PC-9 (cell line): ENCODE data around the gene CSK. TPM values are rescaled to one million over a fixed set of nuclear protein-coding genes. Genes with fewer than 3 reads are reported as not detected.

Source experiments
- BruUV-seq: library from RNA; stranded (reverse); fragments of 400-500 nt; replicated peaks from 2 replicates; lab custom pipeline; 2021; lab: Mats Ljungman, UMichigan
- CTCF ChIA-PET: fragments of 300-600 bp; sonication (Branson Sonifier 250); formaldehyde crosslinking; loops from one replicate; lab custom pipeline; 2022; ENCODE audit warnings: antibody characterized with exemption; lab: Charles Lee
- POLR2A ChIA-PET: fragments of 300-600 bp; sonication (Branson Sonifier 250); formaldehyde crosslinking; loops from one replicate; lab custom pipeline; 2022; ENCODE audit warnings: antibody characterized with exemption; ENCODE audit not compliant: unreplicated experiment; lab: Charles Lee
- DNase-seq, 2 experiments: peaks; one replicate each; pipeline versions ENCODE4 v3.0.0 to v3.0.0-alpha.2; 2015 to 2022; ENCODE audit warnings: mixed read lengths in 1 of 2
- H2AFZ ChIP-seq: fragments of 200-600 bp; sonication (generic); 2 replicates; pipeline ENCODE4 v1.8.1; 2017; ENCODE audit warnings: antibody characterized with exemption
- H3F3A ChIP-seq: fragments of 200-600 bp; sonication (generic); 2 replicates; pipeline ENCODE4 v1.8.1; 2017; ENCODE audit warnings: antibody characterized with exemption, mild to moderate bottlenecking, low read depth; ENCODE audit not compliant: insufficient read depth
- H3K27ac ChIP-seq: fragments of 200-600 bp; sonication (generic); 2 replicates; pipeline ENCODE4 v1.6.1; 2016; ENCODE audit warnings: mixed run types
- H3K27me3 ChIP-seq: fragments of 200-600 bp; sonication (generic); 2 replicates; pipeline ENCODE4 v1.6.1; 2016; ENCODE audit warnings: low read depth, mixed run types; ENCODE audit not compliant: insufficient read depth
- H3K36me3 ChIP-seq: fragments of 200-600 bp; sonication (generic); 2 replicates; pipeline ENCODE4 v1.6.1; 2016; ENCODE audit warnings: low read depth, mixed run types
- H3K4me1 ChIP-seq: fragments of 200-600 bp; sonication (generic); replicated peaks from 2 replicates; pipeline ENCODE4 v1.6.1; 2016; ENCODE audit warnings: mixed run types; ENCODE audit not compliant: insufficient read depth
- H3K4me2 ChIP-seq: fragments of 200-600 bp; sonication (generic); 2 replicates; pipeline ENCODE4 v1.6.1; 2017; ENCODE audit warnings: mixed run types
- H3K4me3 ChIP-seq: fragments of 200-600 bp; sonication (generic); 2 replicates; pipeline ENCODE4 v1.6.1; 2016; ENCODE audit warnings: mixed run types
- H3K79me2 ChIP-seq: fragments of 200-600 bp; sonication (generic); 2 replicates; pipeline ENCODE4 v1.6.1; 2017; ENCODE audit warnings: low read depth, mixed run types
- H3K9me2 ChIP-seq: fragments of 200-600 bp; sonication (generic); 2 replicates; pipeline ENCODE4 v1.8.1; 2017; ENCODE audit warnings: mild to moderate bottlenecking; ENCODE audit not compliant: insufficient read depth
- H3K9me3 ChIP-seq: fragments of 200-600 bp; sonication (generic); 2 replicates; pipeline ENCODE4 v1.8.1; 2016; ENCODE audit warnings: low read depth; ENCODE audit not compliant: insufficient read depth
- H4K20me1 ChIP-seq: fragments of 200-600 bp; sonication (generic); 2 replicates; pipeline ENCODE4 v1.8.1; 2017; ENCODE audit not compliant: insufficient read depth
- CTCF ChIP-seq: fragments of 200-600 bp; sonication (generic); conservative IDR thresholded peaks from 2 replicates; pipeline ENCODE4 v1.6.1; 2017; ENCODE audit warnings: mixed run types, antibody characterized with exemption, mild to moderate bottlenecking, moderate library complexity
- EZH2 ChIP-seq: fragments of 200-600 bp; sonication (generic); IDR thresholded peaks from 2 replicates; pipeline ENCODE4 v1.8.0; 2017; ENCODE audit warnings: antibody characterized with exemption, low read depth
- intact Hi-C: fragments of 100-400 bp; cut with micrococcal nuclease; formaldehyde crosslinking; loops from one replicate; pipeline ENCODE4 v1.10.0; 2022; ENCODE audit not compliant: unreplicated experiment
- total RNA-seq: library from RNA; stranded (reverse); gene quantifications from 2 replicates; pipeline ENCODE4 v1.2.3, GENCODE V29; 2021

CSK gene
- total RNA-seq, 1 experiment from 2014 or later: 78.3 TPM

- TF ChIP-seq CTCF: no peak
- TF ChIP-seq EZH2: no peak
- no peak overlapping the region for H3K4me2 ChIP-seq
- intact Hi-C loops: no loop called here
- peaks cover 21% of the 10 kb centered on the region for H3K4me1 ChIP-seq
- no peak overlapping the region for H3K27ac ChIP-seq
- CTCF ChIA-PET: interaction anchor here (0.6 to 1.2 kb wide), 3 partner anchors 10 to 105 kb away, joined by 3 to 10 read pairs (median 3); no protein-coding TSS in a partner anchor
- POLR2A ChIA-PET: interaction anchor here (1.1 kb wide), 1 partner anchor 244 kb away, joined by 14 read pairs; no protein-coding TSS in a partner anchor
- no peaks in the 10 kb centered on the region for H3K9me3 ChIP-seq
- peaks cover 7% of the 10 kb centered on the region for H4K20me1 ChIP-seq
- no peaks in the 10 kb centered on the region for H3K27me3 ChIP-seq
- peaks cover 7% of the 10 kb centered on the region; the same call in 1 of the 2 replicates for H3F3A ChIP-seq
- no peak overlapping the region for H3K4me3 ChIP-seq
- no TSS peak for BruUV-seq
- H3K79me2 ChIP-seq: peaks cover 12% of the 10 kb centered on the region
- H2AFZ ChIP-seq: no peak overlapping the region
- no peak for DNase-seq
- H3K9me2 ChIP-seq: no peaks in the 10 kb centered on the region
- H3K36me3 ChIP-seq: no peaks in the 10 kb centered on the region
Observed at GRCh38 chr15:74778599-74778970, 3.3 kb upstream of the CSK start.

- TF ChIP-seq EZH2: no peak
- no peak overlapping the region for H3K4me3 ChIP-seq
- DNase-seq: no peak
- H3K9me2 ChIP-seq: no peaks in the 10 kb centered on the region
- H3K36me3 ChIP-seq: no peaks in the 10 kb centered on the region
- intact Hi-C loops: no loop called here
- no peak overlapping the region for H2AFZ ChIP-seq
- no TSS peak for BruUV-seq
- H3K27me3 ChIP-seq: no peaks in the 10 kb centered on the region
- H3K79me2 ChIP-seq: peaks cover 18% of the 10 kb centered on the region
- H3K4me2 ChIP-seq: no peak overlapping the region
- H3F3A ChIP-seq: peaks cover 7% of the 10 kb centered on the region; the same call in 1 of the 2 replicates
- H3K4me1 ChIP-seq: peaks cover 20% of the 10 kb centered on the region
- no peak overlapping the region for H3K27ac ChIP-seq
- ChIA-PET POLR2A (no interaction called here), CTCF (interaction anchor here (0.6 to 1.2 kb wide), 2 partner anchors 10 to 91 kb away, joined by 3 to 10 read pairs; no protein-coding TSS in a partner anchor)
- H4K20me1 ChIP-seq: peaks cover 11% of the 10 kb centered on the region
- no peaks in the 10 kb centered on the region for H3K9me3 ChIP-seq
Observed at GRCh38 chr15:74779162-74779648, 2.7 kb upstream of the CSK start.

- H3K9me2 ChIP-seq: no peaks in the 10 kb centered on the region
- DNase-seq: no peak
- no TSS peak for BruUV-seq
- TF ChIP-seq CTCF (no peak), EZH2 (no peak)
- H3K9me3 ChIP-seq: no peaks in the 10 kb centered on the region
- peaks cover 20% of the 10 kb centered on the region for H3K4me1 ChIP-seq
- intact Hi-C loops: no loop called here
- no peaks in the 10 kb centered on the region for H3K36me3 ChIP-seq
- H3K4me2 ChIP-seq: peak overlapping the region; percentile 95
- H3K4me3 ChIP-seq: no peak overlapping the region; the same call in 1 of the 2 replicates
- H4K20me1 ChIP-seq: peaks cover 19% of the 10 kb centered on the region
- no peaks in the 10 kb centered on the region for H3K27me3 ChIP-seq
- no peak overlapping the region for H2AFZ ChIP-seq
- CTCF ChIA-PET: interaction anchor here (0.7 kb wide), 1 partner anchor 56 kb away, joined by 3 read pairs; no protein-coding TSS in a partner anchor
- peaks cover 33% of the 10 kb centered on the region for H3K79me2 ChIP-seq
- POLR2A ChIA-PET: interaction anchor here (0.6 kb wide), 1 partner anchor 249 kb away, joined by 7 read pairs; no protein-coding TSS in a partner anchor
- H3K27ac ChIP-seq: no peak overlapping the region
- H3F3A ChIP-seq: peaks cover 7% of the 10 kb centered on the region; the same call in 1 of the 2 replicates
Observed at GRCh38 chr15:74780523-74781430, 1.1 kb upstream of the CSK start.
